ENCODE measurements around the gene PHF12.

Gene PHF12

DNA sequence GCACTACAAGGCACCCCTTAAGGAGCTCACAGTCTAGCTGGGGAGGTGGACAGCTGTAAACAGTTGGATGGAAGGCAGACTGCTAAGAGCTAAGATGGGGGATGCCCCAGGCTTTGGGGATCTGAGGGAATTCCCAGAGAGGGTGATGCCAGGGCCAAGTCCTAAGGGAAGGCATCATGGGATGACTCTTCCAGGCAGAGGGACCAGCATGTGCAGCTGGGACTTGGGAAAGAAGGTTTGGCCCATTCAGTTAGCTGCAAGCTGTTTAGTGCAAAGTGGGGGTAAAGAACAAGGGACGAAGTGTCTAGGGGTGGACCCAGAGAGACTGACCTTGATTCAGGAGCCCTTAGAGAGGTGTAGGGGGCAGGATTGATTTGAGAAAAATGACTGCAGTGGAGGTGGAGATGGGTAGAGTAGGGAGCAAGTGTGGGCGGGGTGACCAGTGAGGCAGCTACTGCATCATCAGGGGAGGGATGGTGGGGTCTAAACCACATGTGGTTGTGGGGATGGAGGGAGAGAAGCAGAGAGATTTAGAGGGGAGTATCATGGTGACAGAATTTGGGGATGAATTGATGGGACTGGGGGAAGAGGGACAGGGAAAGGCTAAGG, 27.1 kb upstream of the PHF12 start:
- Histone ChIP-seq H3K4me1 (ENCODE audit: insufficient read depth, low read length, severe bottlenecking) (peaks cover 11% of the 10 kb centered on the region), H4K20me1 (ENCODE audit: insufficient read depth, low read length) (no peaks in the 10 kb centered on the region), H3K79me2 (ENCODE audit: insufficient read depth, low read length) (no peaks in the 10 kb centered on the region), H3K36me3 (ENCODE audit: insufficient read depth, low read length) (no peaks in the 10 kb centered on the region), H3K9me3 (ENCODE audit: low read length) (no peaks in the 10 kb centered on the region), H3K9me2 (ENCODE audit: low read depth, low read length) (no peaks in the 10 kb centered on the region), H2AFZ (ENCODE audit: low read length) (no peak overlapping the region), H3F3A (ENCODE audit: insufficient read depth, low read length) (no peaks in the 10 kb centered on the region), H3K27me3 (ENCODE audit: insufficient read depth, low read length) (peaks cover 14% of the 10 kb centered on the region; the same call in 1 of the 2 replicates), H3K27ac (ENCODE audit: low read depth, low read length, poor library complexity, severe bottlenecking) (no peak overlapping the region), H3K4me3 (ENCODE audit: low read depth, low read length, poor library complexity, severe bottlenecking) (no peak overlapping the region), H3K9ac (ENCODE audit: low read length) (no peak overlapping the region), H3K4me2 (ENCODE audit: low read length) (no peak overlapping the region)
- no peak for TF ChIP-seq EZH2 (IDR thresholded peaks at IDR 0.05; ENCODE audit: borderline replicate concordance, low read length)
- TF ChIP-seq, protein P1, sequence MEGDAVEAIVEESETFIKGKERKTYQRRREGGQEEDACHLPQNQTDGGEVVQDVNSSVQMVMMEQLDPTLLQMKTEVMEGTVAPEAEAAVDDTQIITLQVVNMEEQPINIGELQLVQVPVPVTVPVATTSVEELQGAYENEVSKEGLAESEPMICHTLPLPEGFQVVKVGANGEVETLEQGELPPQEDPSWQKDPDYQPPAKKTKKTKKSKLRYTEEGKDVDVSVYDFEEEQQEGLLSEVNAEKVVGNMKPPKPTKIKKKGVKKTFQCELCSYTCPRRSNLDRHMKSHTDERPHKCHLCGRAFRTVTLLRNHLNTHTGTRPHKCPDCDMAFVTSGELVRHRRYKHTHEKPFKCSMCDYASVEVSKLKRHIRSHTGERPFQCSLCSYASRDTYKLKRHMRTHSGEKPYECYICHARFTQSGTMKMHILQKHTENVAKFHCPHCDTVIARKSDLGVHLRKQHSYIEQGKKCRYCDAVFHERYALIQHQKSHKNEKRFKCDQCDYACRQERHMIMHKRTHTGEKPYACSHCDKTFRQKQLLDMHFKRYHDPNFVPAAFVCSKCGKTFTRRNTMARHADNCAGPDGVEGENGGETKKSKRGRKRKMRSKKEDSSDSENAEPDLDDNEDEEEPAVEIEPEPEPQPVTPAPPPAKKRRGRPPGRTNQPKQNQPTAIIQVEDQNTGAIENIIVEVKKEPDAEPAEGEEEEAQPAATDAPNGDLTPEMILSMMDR (IDR thresholded peaks at IDR 0.05; ENCODE audit: low read length): no peak

DNA sequence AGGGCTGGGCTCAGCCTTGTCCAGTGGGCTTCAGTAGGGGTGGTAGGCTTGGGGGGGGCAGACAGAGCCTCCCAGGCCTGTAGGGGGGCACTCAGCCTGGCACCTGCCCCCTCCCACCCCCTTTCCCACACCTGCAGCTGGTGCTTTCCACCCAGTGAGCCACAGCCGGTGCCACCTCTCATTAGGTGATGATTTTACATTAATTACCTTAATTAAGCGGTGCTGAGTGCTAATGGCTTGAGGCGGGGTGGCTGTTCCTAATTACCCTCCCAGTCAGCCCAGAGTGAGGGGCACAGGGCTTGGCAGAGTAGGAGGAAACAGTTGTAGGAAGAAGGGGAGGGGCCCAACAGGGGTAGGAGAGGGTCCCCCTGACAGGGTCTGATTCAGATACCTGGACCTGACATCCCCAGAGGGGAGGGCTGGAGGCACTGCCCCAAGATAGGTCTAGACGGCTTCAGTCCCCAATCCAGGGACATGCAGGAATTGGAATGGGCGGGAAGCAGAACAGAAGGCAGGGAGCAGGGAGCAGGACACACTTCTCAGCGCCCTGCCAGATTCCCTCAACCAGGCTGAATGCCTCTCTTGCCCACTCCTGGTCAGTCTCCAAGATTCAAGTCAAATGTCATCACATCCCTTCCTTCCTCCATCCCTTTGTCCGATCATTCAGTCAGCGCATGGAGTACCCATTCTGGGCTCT, 26.5 kb upstream of the PHF12 start:
- no peaks in the 10 kb centered on the region for H3F3A ChIP-seq (ENCODE audit: insufficient read depth, low read length)
- no peak overlapping the region for H3K27ac ChIP-seq (ENCODE audit: low read depth, low read length, poor library complexity, severe bottlenecking)
- H3K4me1 ChIP-seq (ENCODE audit: insufficient read depth, low read length, severe bottlenecking): peaks cover 9% of the 10 kb centered on the region
- no peaks in the 10 kb centered on the region for H3K9me2 ChIP-seq (ENCODE audit: low read depth, low read length)
- H3K27me3 ChIP-seq (ENCODE audit: insufficient read depth, low read length): peaks cover 14% of the 10 kb centered on the region; the same call in 1 of the 2 replicates
- no peak overlapping the region for H3K4me2 ChIP-seq (ENCODE audit: low read length)
- no peak overlapping the region for H3K9ac ChIP-seq (ENCODE audit: low read length)
- H3K36me3 ChIP-seq (ENCODE audit: insufficient read depth, low read length): no peaks in the 10 kb centered on the region
- H3K4me3 ChIP-seq (ENCODE audit: low read depth, low read length, poor library complexity, severe bottlenecking): no peak overlapping the region
- TF ChIP-seq EZH2 (IDR thresholded peaks at IDR 0.05; ENCODE audit: borderline replicate concordance, low read length): no peak
- TF ChIP-seq, protein P1 (IDR thresholded peaks at IDR 0.05; ENCODE audit: low read length): no peak
- no peak overlapping the region for H2AFZ ChIP-seq (ENCODE audit: low read length)
- H3K9me3 ChIP-seq (ENCODE audit: low read length): no peaks in the 10 kb centered on the region
- no peaks in the 10 kb centered on the region for H3K79me2 ChIP-seq (ENCODE audit: insufficient read depth, low read length)
- H4K20me1 ChIP-seq (ENCODE audit: insufficient read depth, low read length): no peaks in the 10 kb centered on the region

DNA sequence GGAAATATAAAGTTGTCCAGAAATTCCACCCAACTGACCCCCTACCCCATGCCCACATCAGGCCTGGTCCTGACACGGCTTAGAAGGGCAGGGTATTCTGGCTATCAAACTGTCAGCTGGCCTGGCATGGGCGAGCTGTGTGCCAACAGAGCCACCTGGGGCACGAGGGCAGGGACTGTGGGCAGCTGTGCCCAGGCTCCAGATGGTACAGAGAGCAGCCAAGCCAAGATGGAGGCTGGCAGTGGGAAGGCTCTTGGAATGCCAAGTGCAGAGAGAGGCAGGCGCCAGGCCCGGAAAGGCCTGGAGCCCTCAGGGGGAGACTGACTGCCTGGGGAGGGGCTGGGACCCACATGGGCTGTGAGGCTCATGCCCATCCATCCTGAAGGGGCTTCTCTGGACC, 24.3 kb upstream of the PHF12 start:
- no peak for TF ChIP-seq EZH2 (IDR thresholded peaks at IDR 0.05; ENCODE audit: borderline replicate concordance, low read length)
- TF ChIP-seq, protein P1 (IDR thresholded peaks at IDR 0.05; ENCODE audit: low read length): no peak
- no peak overlapping the region for H3K27ac ChIP-seq (ENCODE audit: low read depth, low read length, poor library complexity, severe bottlenecking)
- no peak overlapping the region for H2AFZ ChIP-seq (ENCODE audit: low read length)

More for the DNA sequence above, 24.3 kb upstream of the PHF12 start:
- no peak overlapping the region for H3K9ac ChIP-seq (ENCODE audit: low read length)
- H3F3A ChIP-seq (ENCODE audit: insufficient read depth, low read length): no peaks in the 10 kb centered on the region
- no peaks in the 10 kb centered on the region for H3K79me2 ChIP-seq (ENCODE audit: insufficient read depth, low read length)
- H3K4me1 ChIP-seq (ENCODE audit: insufficient read depth, low read length, severe bottlenecking): no peaks in the 10 kb centered on the region
- H3K4me3 ChIP-seq (ENCODE audit: low read depth, low read length, poor library complexity, severe bottlenecking): no peak overlapping the region
- H4K20me1 ChIP-seq (ENCODE audit: insufficient read depth, low read length): no peaks in the 10 kb centered on the region
- H3K9me2 ChIP-seq (ENCODE audit: low read depth, low read length): no peaks in the 10 kb centered on the region
- H3K27me3 ChIP-seq (ENCODE audit: insufficient read depth, low read length): peaks cover 14% of the 10 kb centered on the region; the same call in 1 of the 2 replicates
- no peaks in the 10 kb centered on the region for H3K9me3 ChIP-seq (ENCODE audit: low read length)
- H3K36me3 ChIP-seq (ENCODE audit: insufficient read depth, low read length): no peaks in the 10 kb centered on the region
- H3K4me2 ChIP-seq (ENCODE audit: low read length): no peak overlapping the region
